ENCODE data around the gene PSMG4. TPM values are rescaled to one million over a fixed set of nuclear protein-coding genes. Genes with fewer than 3 reads are reported as not detected.
A peak's percentile ranks its signal among the peaks of the same experiment; 100 is the strongest.
"Not testable (repeated sequence)": the region's sequence is repeated elsewhere in the genome, so short reads cannot be mapped to it uniquely, and the experiment has no call there.

Gene PSMG4
- total RNA-seq, 1 donor from 2014 or later = 9.1 TPM

DNA sequence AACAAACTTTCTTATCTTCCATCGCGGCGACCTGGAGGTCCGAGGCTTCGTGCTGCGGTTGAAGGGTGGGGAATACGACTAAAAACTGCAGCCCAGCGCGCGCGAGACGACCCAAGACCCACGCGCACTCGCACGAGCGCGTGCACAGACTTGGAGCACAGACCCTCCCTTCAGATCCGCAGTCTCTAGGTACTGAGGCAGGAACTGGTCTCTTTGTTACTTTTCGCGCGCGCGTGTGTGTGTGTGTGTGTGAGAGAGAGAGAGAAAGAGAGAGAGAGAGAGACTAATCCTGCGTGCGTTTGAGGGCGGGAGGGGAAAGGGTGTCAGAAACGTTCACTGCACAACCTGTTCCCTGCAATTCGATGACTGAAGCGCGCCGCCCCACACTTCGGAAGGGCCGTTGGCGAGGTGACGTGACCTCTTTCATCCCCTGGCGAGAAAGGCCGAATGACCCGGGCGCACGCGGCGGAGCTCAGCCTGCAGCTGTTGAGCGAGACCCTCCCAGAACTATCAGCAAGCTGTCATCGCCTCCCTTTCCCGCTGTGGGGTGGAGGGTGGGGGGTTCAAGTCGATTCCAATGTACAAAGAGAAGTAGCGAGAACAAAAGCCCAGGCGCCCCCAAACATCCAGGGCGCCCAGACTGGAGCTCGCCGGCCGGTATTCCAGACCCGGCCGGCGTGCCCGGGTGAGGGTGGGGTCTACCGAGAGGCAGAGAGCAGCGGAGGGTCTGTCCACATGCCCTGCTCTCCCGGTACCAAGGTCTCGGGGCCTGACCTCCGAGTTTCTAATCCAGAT, 29.8 kb upstream of the PSMG4 start:
- no peak for ATAC-seq
- intact Hi-C loops (cut with DNase I) = no loop called here
- DNase-seq (ENCODE audit: missing footprints) = no peak

DNA sequence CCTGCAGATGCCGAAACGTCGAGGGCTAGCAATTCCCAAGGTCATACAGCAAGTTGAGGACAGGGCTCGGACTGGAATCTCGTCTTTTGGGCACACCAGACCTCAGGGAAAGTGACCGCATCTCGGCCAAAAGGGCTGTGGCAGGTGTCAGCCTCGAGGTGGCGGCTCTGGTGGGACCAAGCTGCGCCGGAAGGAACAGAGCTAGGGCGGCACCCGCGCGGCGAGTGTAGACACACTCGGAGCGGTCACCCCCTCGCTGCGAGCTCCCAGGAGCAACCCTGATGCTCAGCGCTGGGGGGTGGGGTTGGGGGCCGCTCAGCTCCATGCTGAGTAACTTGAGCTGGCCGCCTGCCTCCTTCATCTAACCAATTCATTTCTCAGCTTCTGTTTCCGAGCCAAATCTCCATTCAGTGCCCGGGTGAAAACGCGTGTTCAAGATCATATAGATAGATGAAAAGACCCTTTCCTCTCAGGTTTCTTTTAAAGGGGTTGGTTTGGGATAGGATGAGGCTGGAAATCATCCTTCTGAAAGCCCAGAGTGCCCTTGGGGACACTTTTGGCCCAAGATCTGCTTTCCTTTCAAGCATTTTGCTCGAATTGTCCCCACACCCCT, 29.1 kb upstream of the PSMG4 start:
- intact Hi-C loops (cut with DNase I) = loop anchor here (5.0 kb wide), 1 partner anchor 67 kb away; no protein-coding TSS in a partner anchor
- ATAC-seq (no peak), DNase-seq (ENCODE audit: missing footprints) (no peak)

GRCh38 chr6:3230256-3230882, 28.4 kb upstream of the PSMG4 start:
- ATAC-seq = no peak
- no peak for DNase-seq (ENCODE audit: missing footprints)
- intact Hi-C loops (cut with DNase I) = loop anchor here (5.0 kb wide), 1 partner anchor 68 kb away; no protein-coding TSS in a partner anchor

- intact Hi-C loops (cut with DNase I) = loop anchor here (5.0 kb wide), 1 partner anchor 69 kb away; no protein-coding TSS in a partner anchor
- DNase-seq (ENCODE audit: missing footprints) = no peak
- ATAC-seq = no peak
Observed at GRCh38 chr6:3230900-3231246, 27.9 kb upstream of the PSMG4 start.

DNA sequence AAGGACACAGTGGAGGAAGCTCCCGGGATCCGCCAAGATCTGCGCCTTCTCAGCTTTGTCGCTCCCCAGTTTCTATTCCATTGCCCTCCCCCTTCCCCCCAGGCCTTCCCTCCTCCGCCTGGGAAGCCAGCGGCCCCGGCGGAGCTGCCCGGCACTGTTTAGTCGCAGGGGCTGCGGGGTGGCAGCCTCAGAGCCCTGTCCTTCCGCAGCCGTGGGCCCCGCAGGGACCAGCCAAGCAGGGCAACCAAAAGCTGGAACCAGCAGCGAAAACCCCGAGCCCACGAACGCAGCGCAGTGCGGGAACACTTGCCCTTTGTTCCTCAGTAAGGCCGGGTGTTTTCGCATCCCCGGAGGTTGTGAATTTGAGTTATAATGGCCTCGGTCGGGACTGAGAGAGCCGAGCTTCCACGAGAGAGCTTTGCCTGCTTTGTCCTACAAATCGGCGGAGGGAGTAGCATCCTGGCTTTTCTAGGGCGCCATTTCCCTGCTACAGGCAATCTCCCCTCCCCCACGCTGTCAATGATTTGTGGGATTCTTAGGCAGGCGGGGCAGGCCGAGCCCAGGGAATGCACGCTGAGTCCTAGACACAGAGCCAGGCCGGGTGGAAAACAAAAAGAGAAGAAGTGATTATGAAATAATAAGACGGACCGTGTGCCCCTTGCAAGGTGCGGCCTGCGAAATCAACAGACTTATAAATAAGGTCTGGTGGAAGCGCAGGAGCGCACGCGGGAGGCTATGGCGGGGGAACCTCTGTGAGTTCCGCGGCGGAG, 27.3 kb upstream of the PSMG4 start:
- DNase-seq (ENCODE audit: missing footprints) (no peak), ATAC-seq (peak; percentile 74)
- intact Hi-C loops (cut with DNase I) = loop anchor here (5.0 kb wide), 1 partner anchor 69 kb away; no protein-coding TSS in a partner anchor

- no peak for DNase-seq (ENCODE audit: missing footprints)
- intact Hi-C loops (cut with DNase I) = loop anchor here (5.0 kb wide), 1 partner anchor 70 kb away; no protein-coding TSS in a partner anchor
- no peak for ATAC-seq
Observed at GRCh38 chr6:3232017-3232945, 26.5 kb upstream of the PSMG4 start.

- DNase-seq (ENCODE audit: missing footprints) (no peak), ATAC-seq (no peak)
- intact Hi-C loops (cut with DNase I) = loop anchor here (5.0 kb wide), 1 partner anchor 71 kb away; no protein-coding TSS in a partner anchor
Observed at GRCh38 chr6:3233321-3233720, 25.4 kb upstream of the PSMG4 start.

- intact Hi-C loops (cut with DNase I) = loop anchor here (5.0 kb wide), 1 partner anchor 72 kb away; no protein-coding TSS in a partner anchor
- no peak for DNase-seq (ENCODE audit: missing footprints)
- no peak for ATAC-seq
Observed at GRCh38 chr6:3233904-3234303, 24.8 kb upstream of the PSMG4 start.

DNA sequence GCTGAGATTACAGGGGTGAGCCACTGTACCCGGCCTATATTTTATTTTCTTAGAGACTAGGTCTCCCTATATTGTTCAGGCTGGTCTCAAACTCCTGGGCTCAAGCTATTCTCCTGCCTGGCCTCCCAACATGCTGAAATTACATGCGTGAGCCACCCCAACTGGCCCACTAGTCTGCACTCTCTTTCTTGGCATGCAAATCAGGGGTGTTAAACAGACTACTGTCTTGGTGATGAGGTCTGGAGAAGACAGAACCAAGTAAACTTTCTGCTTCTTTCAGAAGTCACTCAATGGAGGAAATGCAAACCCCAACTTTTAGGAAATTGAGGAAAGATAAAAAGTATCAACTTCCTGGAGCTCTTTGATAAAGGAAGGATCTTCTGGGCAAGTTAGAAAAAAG, 23.3 kb upstream of the PSMG4 start:
- ATAC-seq (no peak), DNase-seq (ENCODE audit: missing footprints) (no peak)
- intact Hi-C loops (cut with DNase I) = no loop called here

GRCh38 chr6:3236005-3236404, 22.7 kb upstream of the PSMG4 start:
- intact Hi-C loops (cut with DNase I) = no loop called here
- no peak for DNase-seq (ENCODE audit: missing footprints)
- ATAC-seq = no peak

GRCh38 chr6:3237761-3238662, 20.7 kb upstream of the PSMG4 start:
- intact Hi-C loops (cut with DNase I) = no loop called here
- DNase-seq (ENCODE audit: missing footprints) (no peak), ATAC-seq (peak; percentile 31)

DNA sequence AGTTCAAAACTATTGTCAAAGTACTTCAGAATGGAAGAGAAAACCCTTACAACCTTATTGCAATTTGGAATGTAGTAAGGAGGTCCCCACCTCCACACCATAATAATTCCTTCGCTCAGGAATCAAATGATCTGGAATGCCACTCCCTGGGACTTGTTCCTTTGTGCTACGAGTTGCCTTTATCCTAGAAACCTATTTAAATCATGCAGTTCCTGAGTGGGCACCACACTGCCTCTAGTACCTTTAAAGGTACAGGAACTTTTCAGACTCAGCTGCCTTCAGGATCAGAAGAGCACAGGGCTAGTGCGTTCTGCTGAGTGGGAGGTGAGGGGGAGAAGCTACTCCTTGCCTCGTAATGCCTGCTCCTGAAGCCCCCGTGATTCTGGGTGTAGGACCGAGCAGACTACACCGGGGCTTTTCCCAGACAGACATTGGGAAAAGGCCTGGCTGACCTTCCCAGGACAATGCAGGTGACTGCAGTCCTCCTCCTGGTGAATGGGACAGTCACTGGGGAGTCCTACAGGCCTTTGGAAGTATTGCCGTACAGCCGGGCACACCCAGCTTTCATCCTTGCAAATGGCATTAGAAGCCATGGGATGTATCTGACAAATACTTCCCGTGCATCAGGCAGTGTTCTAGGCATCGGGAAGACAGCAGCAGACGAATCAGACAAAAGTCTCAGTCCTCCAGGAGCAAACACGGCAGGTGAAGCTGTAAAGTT, 19.5 kb upstream of the PSMG4 start:
- DNase-seq (ENCODE audit: missing footprints) = no peak
- ATAC-seq = peak; percentile 16
- intact Hi-C loops (cut with DNase I) = no loop called here

DNA sequence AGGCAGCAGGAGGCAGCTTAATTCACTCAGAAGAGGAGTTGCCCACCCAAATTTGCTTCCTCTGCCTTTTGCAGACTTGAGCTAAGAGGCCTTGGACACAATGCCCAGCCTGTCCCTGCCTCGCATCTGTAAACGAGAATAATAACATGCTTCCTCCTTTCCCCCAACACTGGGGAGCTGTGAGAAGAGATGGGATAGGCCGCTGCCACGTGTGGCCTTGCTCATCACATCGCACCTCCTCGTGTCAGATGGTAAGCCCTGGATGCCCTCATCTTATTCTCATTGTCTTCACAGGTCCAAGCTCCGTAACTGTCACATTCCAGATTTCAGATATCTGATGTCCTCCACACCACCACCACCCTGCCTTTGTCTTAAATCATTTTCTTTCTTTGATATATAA, 18.2 kb upstream of the PSMG4 start:
- intact Hi-C loops (cut with DNase I) = no loop called here
- DNase-seq (ENCODE audit: missing footprints) = no peak
- no peak for ATAC-seq

GRCh38 chr6:3241745-3242144, 17.0 kb upstream of the PSMG4 start:
- intact Hi-C loops (cut with DNase I); DNase-seq (ENCODE audit: missing footprints); ATAC-seq: not testable (repeated sequence)

GRCh38 chr6:3242768-3243167, 16.0 kb upstream of the PSMG4 start:
- no peak for DNase-seq (ENCODE audit: missing footprints)
- intact Hi-C loops (cut with DNase I) = no loop called here
- no peak for ATAC-seq
